ENCODE results near the gene TSPYL2.

- TF ChIP-seq CTCF (IDR thresholded peaks at IDR 0.05; ENCODE audit: low read depth, low read length) (no peak), POLR2A (IDR thresholded peaks at IDR 0.05; ENCODE audit: extremely low read depth, insufficient read length) (no peak)
- TF ChIP-seq, protein P1, sequence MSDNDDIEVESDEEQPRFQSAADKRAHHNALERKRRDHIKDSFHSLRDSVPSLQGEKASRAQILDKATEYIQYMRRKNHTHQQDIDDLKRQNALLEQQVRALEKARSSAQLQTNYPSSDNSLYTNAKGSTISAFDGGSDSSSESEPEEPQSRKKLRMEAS (IDR thresholded peaks at IDR 0.05; ENCODE audit: low read depth, low read length): no peak
These were observed 53.4 kb downstream of the TSPYL2 start for GRCh38 chrX:53135581-53135980.

Data from NB4 (cell line).